Measurements from ENCODE around the gene POT1. TPM values are rescaled to one million over a fixed set of nuclear protein-coding genes. Genes with fewer than 3 reads are reported as not detected.

POT1 gene
- polyA plus RNA-seq, 1 donor (not counting 4 experiments of a cell fraction or from before 2014, with no cell fraction given): 36.6 TPM

DNA sequence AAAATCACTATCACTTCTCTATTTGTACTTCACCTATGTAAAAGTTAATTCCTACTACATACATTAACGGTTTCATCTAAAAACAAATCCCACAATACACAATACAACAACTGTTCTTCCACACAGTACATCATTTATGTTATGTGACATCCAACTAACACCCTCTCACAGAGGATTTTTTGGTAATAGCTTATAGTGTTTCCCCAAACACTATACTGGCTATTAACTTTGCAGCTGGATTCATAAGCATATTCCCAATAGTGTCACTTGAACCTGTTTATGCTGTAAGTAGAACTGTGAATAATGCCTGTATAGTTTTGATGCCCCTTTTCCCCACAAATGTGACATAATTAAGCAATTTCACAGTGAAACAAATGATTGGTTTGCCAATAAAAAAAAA is 49.9 kb downstream of the POT1 start:
- dilution Hi-C loops (cut with MboI; ENCODE audit: extremely low pct_ligation_motif_present, low sequenced_read_pairs): no loop called here
- no peak for DNase-seq (ENCODE audit: low read depth, low spot score)
- H4K20me1 ChIP-seq (ENCODE audit: control insufficient read depth, extremely low read depth, insufficient read depth, low read length): no peaks in the 10 kb centered on the region
- H3K9ac ChIP-seq (ENCODE audit: control insufficient read depth, extremely low read depth, insufficient read depth, low read length): no peak overlapping the region
- H3K9me3 ChIP-seq (ENCODE audit: control insufficient read depth, low read depth, low read length): no peaks in the 10 kb centered on the region
- H3K79me2 ChIP-seq (ENCODE audit: control insufficient read depth, insufficient read depth, low read length): no peaks in the 10 kb centered on the region
- TF ChIP-seq EZH2 (IDR thresholded peaks at IDR 0.05; ENCODE audit: low read length): no peak
- TF ChIP-seq, protein P1, sequence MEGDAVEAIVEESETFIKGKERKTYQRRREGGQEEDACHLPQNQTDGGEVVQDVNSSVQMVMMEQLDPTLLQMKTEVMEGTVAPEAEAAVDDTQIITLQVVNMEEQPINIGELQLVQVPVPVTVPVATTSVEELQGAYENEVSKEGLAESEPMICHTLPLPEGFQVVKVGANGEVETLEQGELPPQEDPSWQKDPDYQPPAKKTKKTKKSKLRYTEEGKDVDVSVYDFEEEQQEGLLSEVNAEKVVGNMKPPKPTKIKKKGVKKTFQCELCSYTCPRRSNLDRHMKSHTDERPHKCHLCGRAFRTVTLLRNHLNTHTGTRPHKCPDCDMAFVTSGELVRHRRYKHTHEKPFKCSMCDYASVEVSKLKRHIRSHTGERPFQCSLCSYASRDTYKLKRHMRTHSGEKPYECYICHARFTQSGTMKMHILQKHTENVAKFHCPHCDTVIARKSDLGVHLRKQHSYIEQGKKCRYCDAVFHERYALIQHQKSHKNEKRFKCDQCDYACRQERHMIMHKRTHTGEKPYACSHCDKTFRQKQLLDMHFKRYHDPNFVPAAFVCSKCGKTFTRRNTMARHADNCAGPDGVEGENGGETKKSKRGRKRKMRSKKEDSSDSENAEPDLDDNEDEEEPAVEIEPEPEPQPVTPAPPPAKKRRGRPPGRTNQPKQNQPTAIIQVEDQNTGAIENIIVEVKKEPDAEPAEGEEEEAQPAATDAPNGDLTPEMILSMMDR (optimal IDR thresholded peaks at IDR 0.05 in 1 of 3, IDR thresholded peaks at IDR 0.05 in 1 of 3, conservative IDR thresholded peaks at IDR 0.05 in 1 of 3; ENCODE audit: extremely low read depth in 1 of 3, insufficient read depth in 2 of 3, low read length in 3 of 3): no peak
- H3K4me1 ChIP-seq (ENCODE audit: control insufficient read depth, extremely low read depth, insufficient read depth, low read length): no peaks in the 10 kb centered on the region
- FAIRE-seq: no peak
- H3K4me3 ChIP-seq (ENCODE audit: control insufficient read depth in 2 of 3, extremely low read depth in 1 of 3, insufficient read depth in 2 of 3, low read depth in 1 of 3, low read length in 3 of 3): no peak overlapping the region
- H3K27ac ChIP-seq (ENCODE audit: control insufficient read depth, insufficient read depth, low read length): no peak overlapping the region
- no peaks in the 10 kb centered on the region for H3K9me1 ChIP-seq (ENCODE audit: control insufficient read depth, extremely low read depth, insufficient read depth, low read length)
- no peak overlapping the region for H3K4me2 ChIP-seq (ENCODE audit: control insufficient read depth, extremely low read depth, insufficient read depth, low read depth, low read length)
- no peak overlapping the region for H2AFZ ChIP-seq (ENCODE audit: control insufficient read depth, low read length)
- no peaks in the 10 kb centered on the region for H3K27me3 ChIP-seq (ENCODE audit: control insufficient read depth, extremely low read depth, insufficient read depth, low read length)
- H3K36me3 ChIP-seq (ENCODE audit: control insufficient read depth in 2 of 2, extremely low read depth in 1 of 2, insufficient read depth in 2 of 2, low read length in 2 of 2): no peaks in the 10 kb centered on the region

DNA sequence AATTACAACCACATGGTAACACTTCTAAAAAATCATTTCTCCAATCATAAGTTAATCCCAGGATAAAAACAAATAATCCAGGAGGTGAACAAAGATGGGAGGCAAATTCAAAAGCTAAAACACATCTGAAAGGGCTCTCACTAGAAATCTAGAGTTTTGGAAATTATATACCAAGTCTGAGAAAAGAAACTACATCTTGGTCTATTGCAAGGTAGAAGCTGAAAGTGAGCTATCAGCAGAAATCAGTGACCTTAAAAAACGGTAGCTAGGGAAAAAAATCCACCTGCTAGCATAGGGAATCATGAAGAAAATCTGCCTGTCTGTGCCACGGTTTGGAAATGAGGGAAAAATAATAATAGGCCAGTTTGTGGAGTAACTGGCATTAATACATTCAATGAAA is 50.5 kb downstream of the POT1 start:
- no peaks in the 10 kb centered on the region for H3K9me1 ChIP-seq (ENCODE audit: control insufficient read depth, extremely low read depth, insufficient read depth, low read length)
- H3K36me3 ChIP-seq (ENCODE audit: control insufficient read depth in 2 of 2, extremely low read depth in 1 of 2, insufficient read depth in 2 of 2, low read length in 2 of 2): no peaks in the 10 kb centered on the region
- H3K27me3 ChIP-seq (ENCODE audit: control insufficient read depth, extremely low read depth, insufficient read depth, low read length): no peaks in the 10 kb centered on the region
- H3K79me2 ChIP-seq (ENCODE audit: control insufficient read depth, insufficient read depth, low read length): no peaks in the 10 kb centered on the region
- no peak for TF ChIP-seq EZH2 (IDR thresholded peaks at IDR 0.05; ENCODE audit: low read length)
- TF ChIP-seq, protein P1 (optimal IDR thresholded peaks at IDR 0.05 in 1 of 3, IDR thresholded peaks at IDR 0.05 in 1 of 3, conservative IDR thresholded peaks at IDR 0.05 in 1 of 3; ENCODE audit: extremely low read depth in 1 of 3, insufficient read depth in 2 of 3, low read length in 3 of 3): no peak
- no peaks in the 10 kb centered on the region for H3K4me1 ChIP-seq (ENCODE audit: control insufficient read depth, extremely low read depth, insufficient read depth, low read length)
- no peak for FAIRE-seq
- no peaks in the 10 kb centered on the region for H4K20me1 ChIP-seq (ENCODE audit: control insufficient read depth, extremely low read depth, insufficient read depth, low read length)
- no peak for DNase-seq (ENCODE audit: low read depth, low spot score)
- H3K9ac ChIP-seq (ENCODE audit: control insufficient read depth, extremely low read depth, insufficient read depth, low read length): no peak overlapping the region
- no peak overlapping the region for H3K4me2 ChIP-seq (ENCODE audit: control insufficient read depth, extremely low read depth, insufficient read depth, low read depth, low read length)
- H3K4me3 ChIP-seq (ENCODE audit: control insufficient read depth in 2 of 3, extremely low read depth in 1 of 3, insufficient read depth in 2 of 3, low read depth in 1 of 3, low read length in 3 of 3): no peak overlapping the region
- H2AFZ ChIP-seq (ENCODE audit: control insufficient read depth, low read length): no peak overlapping the region
- no peak overlapping the region for H3K27ac ChIP-seq (ENCODE audit: control insufficient read depth, insufficient read depth, low read length)
- dilution Hi-C loops (cut with MboI; ENCODE audit: extremely low pct_ligation_motif_present, low sequenced_read_pairs): no loop called here
- no peaks in the 10 kb centered on the region for H3K9me3 ChIP-seq (ENCODE audit: control insufficient read depth, low read depth, low read length)

All from keratinocyte (primary cell).